Raji (cell line): Measurements from ENCODE around the gene MRM2.

Experiments
- POLR2A ChIP-seq: IDR thresholded peaks from 2 replicates; pipeline ENCODE4 v1.6.1; 2011; ENCODE audit warnings: low read depth, low read length, control low read depth; ENCODE audit not compliant: insufficient read depth

Gene MRM2

GRCh38 chr7:2237109-2237602 lies 4.8 kb downstream of the MRM2 start:
- TF ChIP-seq POLR2A, result no peak

GRCh38 chr7:2233926-2234325 lies 8.1 kb downstream of the MRM2 start:
- TF ChIP-seq POLR2A, result no peak

GRCh38 chr7:2232766-2233520 lies 9.1 kb downstream of the MRM2 start, which contains the start of gene MAD1L1:
Gene MAD1L1 (minus strand): TSS chr7:2232945. CDS start chr7:2230133, 2,812 bp downstream.
- TF ChIP-seq POLR2A, result peak; percentile 89

- no peak for TF ChIP-seq POLR2A
Observed at GRCh38 chr7:2231992-2232765, 9.8 kb downstream of the MRM2 start.

GRCh38 chr7:2230882-2231281 lies 11.1 kb downstream of the MRM2 start:
- TF ChIP-seq POLR2A, result no peak

GRCh38 chr7:2230226-2230625 lies 11.8 kb downstream of the MRM2 start:
- no peak for TF ChIP-seq POLR2A

- TF ChIP-seq POLR2A, result no peak
Observed at GRCh38 chr7:2229467-2229866, 12.5 kb downstream of the MRM2 start.

GRCh38 chr7:2228921-2229320 lies 13.1 kb downstream of the MRM2 start:
- TF ChIP-seq POLR2A, result no peak

- no peak for TF ChIP-seq POLR2A
Observed at GRCh38 chr7:2227699-2228098, 14.3 kb downstream of the MRM2 start.

- TF ChIP-seq POLR2A, result no peak
Observed at GRCh38 chr7:2225830-2226229, 16.2 kb downstream of the MRM2 start.

- no peak for TF ChIP-seq POLR2A
Observed at GRCh38 chr7:2225336-2225735, 16.7 kb downstream of the MRM2 start.

- no peak for TF ChIP-seq POLR2A
Observed at GRCh38 chr7:2224934-2225333, 17.1 kb downstream of the MRM2 start.

- TF ChIP-seq POLR2A, result no peak
Observed at GRCh38 chr7:2224491-2224928, 17.5 kb downstream of the MRM2 start.

- no peak for TF ChIP-seq POLR2A
Observed at GRCh38 chr7:2223321-2223720, 18.7 kb downstream of the MRM2 start.

- TF ChIP-seq POLR2A, result no peak
Observed at GRCh38 chr7:2222516-2222915, 19.5 kb downstream of the MRM2 start.

GRCh38 chr7:2220954-2221353 lies 21.1 kb downstream of the MRM2 start:
- TF ChIP-seq POLR2A, result no peak

- TF ChIP-seq POLR2A, result no peak
Observed at GRCh38 chr7:2220506-2220905, 21.5 kb downstream of the MRM2 start.

- no peak for TF ChIP-seq POLR2A
Observed at GRCh38 chr7:2220030-2220429, 22.0 kb downstream of the MRM2 start.
